Muscle of arm (tissue), 12 donors: ENCODE data around the gene RBM19. TPM values are rescaled to one million over a fixed set of nuclear protein-coding genes. Genes with fewer than 3 reads are reported as not detected.
"Not testable (repeated sequence)": the region's sequence is repeated elsewhere in the genome, so short reads cannot be mapped to it uniquely, and the experiment has no call there.

Experiments used
- DNase-seq: peaks from one replicate; pipeline ENCODE4 v3.0.0-alpha.2; 2013
- polyA plus RNA-seq, 12 donors: library from polyadenylated mRNA; unstranded; fragments of 120-200 nt; gene quantifications; one replicate each; pipeline ENCODE4 v1.2.1, GENCODE V29; 2013; ENCODE audit not compliant: insufficient read length in 12 of 12

The RBM19 gene
- polyA plus RNA-seq, 12 donors, result 12.2 to 23.3 (median 15.3) TPM; not detected in 1

GRCh38 chr12:113906411-113907200 is 59.5 kb downstream of the RBM19 start:
- no peak for DNase-seq

GRCh38 chr12:113905829-113906228 is 60.3 kb downstream of the RBM19 start:
- DNase-seq, result no peak

GRCh38 chr12:113903381-113903863 is 62.7 kb downstream of the RBM19 start:
- no peak for DNase-seq

- DNase-seq, result not testable (repeated sequence)
These were observed 64.8 kb downstream of the RBM19 start for GRCh38 chr12:113901319-113901718.

GRCh38 chr12:113900716-113901115 is 65.4 kb downstream of the RBM19 start:
- no peak for DNase-seq

DNA sequence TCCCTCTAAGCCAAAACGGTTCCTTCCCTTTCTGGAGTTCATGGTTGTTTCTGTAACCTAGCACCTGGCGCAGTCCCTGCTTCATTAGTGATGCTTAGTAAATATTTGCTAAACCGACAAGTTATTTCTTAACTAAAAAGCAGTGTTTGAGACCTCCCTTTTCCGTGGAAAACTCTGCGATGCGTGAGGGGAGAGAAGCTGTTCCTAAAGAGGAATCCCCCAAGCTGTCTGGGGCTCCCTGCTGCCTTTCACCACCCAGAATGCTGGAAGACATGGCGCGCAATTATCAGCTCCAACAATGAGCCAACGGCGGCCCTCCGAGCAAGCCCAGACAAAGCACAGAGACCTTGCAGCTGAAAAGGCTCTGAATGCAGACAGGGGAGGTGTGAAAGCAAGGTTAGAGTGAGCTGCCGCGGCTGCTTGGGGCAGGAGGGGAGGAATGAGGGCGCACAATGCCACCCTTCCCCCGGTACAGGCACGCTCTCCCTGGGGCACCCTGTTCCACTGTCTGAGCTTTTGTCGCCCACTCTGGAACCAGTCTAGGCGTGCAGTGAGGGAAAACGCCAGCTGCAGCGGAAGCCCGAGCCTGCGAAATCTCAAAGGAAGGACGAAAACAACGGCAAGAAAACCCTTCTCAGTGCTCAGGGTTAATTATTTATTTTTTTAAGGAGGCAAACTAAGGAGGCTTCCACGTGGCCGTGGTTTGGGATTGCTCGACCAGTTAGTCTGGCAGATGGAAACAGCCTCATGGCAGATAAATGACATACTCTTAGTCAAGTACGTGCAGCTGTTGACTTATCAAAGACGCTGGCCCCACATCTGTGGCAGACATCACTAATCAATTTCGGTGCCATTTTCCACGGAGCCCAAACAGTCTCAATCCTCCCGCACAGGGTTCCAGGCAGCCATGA is 66.3 kb downstream of the RBM19 start:
- no peak for DNase-seq

GRCh38 chr12:113899042-113899560 is 67.0 kb downstream of the RBM19 start:
- no peak for DNase-seq

- DNase-seq, result no peak
These were observed 67.7 kb downstream of the RBM19 start for GRCh38 chr12:113898466-113898865.

GRCh38 chr12:113897406-113897805 is 68.7 kb downstream of the RBM19 start:
- no peak for DNase-seq

- DNase-seq, result no peak
These were observed 69.3 kb downstream of the RBM19 start for GRCh38 chr12:113896841-113897240.

DNA sequence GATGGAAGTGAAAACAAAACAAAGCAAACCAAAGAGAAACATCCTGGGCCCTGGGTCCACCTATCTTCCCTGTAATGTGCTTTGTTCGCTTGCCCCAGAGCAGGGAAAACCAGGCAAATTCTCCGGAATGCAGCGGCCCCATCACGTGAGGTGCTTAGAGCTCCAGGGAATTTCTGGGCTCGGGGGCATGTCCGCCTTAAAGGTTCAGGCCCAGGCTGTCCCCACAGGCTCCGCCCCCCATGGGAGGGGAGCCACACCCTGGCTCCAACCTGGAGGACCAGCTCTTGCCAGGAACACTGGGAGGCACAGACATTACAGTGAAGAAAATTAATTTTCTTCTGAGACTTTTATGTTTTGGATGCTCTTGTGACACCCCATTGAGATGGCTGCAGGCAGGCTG is 69.9 kb downstream of the RBM19 start:
- DNase-seq, result no peak

GRCh38 chr12:113895176-113895575 is 70.9 kb downstream of the RBM19 start:
- no peak for DNase-seq

GRCh38 chr12:113894697-113895096 is 71.4 kb downstream of the RBM19 start:
- DNase-seq, result no peak

DNA sequence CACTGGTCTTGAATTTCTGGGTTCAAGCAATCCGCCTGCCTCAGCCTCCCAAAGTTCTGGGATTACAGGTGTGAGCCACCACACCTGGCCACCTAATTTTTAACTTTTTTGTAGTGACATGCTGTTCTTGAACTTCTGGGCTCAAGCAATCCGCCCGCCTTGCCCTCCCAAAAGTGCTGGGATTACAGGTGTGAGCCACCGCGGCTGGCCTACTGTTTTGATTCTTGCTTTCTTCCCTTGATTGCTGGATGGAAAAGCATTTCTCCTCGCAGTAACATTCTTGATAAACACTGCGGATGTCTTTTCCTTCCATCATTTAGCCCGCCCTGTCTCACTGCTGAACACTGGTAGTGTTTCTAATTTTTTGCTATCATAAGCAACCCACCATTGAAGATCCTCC is 72.9 kb downstream of the RBM19 start:
- DNase-seq, result no peak

- DNase-seq, result no peak
These were observed 73.6 kb downstream of the RBM19 start for GRCh38 chr12:113892556-113892955.

DNA sequence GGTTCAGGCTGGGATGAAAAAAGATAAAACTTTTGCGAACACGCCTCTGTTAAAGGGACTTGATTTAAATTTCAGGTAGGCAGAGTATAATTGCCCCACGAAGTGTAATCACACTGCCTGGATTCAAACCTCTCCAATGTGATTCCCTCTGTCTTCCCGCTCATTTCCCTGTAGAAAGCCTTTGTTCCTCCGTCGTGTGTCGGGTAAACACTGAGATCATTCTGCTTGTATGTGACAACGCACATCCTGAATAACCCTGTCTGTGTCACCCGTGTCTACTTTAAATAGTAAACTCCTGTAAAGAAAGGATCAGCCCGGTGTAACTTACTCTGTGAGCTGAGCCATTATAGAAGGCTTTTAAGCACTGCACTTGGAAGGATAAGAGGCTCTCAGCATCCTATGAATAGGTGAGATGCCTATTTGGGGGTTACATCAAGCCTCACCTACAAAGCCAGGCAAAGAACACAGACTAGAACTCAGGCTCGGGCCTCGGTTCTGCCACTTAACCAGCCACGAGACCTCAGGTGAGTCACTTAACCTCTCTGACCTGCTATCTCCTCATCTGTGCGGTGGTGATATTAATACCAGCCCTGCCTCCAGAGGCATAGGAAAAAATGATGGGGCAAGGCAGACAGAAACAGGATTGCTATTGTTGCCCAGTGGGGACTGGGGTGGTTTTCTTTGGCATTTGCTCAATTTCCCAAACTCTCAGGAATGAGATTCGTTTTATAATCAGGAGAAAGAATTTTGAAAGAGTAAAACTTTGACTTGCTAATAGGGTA is 74.2 kb downstream of the RBM19 start:
- DNase-seq, result no peak

GRCh38 chr12:113891167-113891692 is 74.9 kb downstream of the RBM19 start:
- no peak for DNase-seq

DNA sequence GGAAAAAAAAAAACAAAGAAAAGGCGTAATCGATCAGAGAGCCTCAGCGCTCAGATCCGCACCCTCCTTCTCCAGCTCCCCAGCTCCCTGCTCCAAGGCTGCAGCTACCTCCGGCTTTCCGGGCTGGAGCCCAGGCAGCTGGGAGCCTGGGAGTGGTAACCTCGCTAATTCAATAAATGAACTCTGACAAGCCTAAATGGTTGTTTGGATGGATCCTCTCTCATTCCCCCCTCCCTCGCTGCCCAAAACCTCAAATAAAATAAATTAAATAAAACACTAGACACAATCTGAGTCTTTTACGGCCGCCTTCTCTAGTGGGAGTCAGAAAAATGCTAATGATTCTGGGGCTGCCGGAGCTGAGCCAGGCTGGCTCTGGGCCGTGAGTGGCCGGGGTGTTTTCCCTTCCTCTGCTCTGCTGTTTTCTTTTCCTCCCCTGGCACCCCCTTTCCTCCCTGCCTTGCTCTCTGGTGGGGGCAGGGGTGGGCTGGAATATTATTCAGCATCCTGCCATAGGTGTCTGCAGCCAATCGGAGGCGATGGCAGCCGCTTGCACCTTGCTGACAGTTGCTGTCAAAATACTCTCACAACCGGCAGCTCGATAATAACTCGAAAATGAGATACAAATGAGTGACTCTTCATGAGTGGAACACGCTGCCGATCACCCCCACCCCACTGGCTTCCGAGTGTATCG is 76.1 kb downstream of the RBM19 start:
- no peak for DNase-seq

- no peak for DNase-seq
These were observed 77.0 kb downstream of the RBM19 start for GRCh38 chr12:113889076-113889475.

DNA sequence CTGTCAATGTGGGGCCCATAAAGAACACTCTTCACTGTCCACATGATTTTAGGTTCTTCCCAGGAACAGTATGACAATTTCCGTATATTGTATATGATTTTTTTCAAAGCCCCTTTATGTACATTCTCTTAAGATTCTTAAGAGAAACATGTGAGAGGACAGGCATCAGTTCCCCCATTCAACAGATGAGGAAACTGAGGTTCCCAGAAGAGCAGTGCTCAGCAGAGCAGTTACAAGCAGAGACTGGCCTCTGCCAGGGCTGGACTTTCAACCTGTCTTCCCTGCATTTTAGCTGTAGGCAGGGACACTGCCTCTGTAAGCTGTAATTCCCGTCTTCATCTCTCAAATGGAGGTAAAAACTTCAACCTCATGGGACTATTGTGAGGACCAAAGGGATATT is 77.7 kb downstream of the RBM19 start:
- no peak for DNase-seq

- no peak for DNase-seq
These were observed 78.2 kb downstream of the RBM19 start for GRCh38 chr12:113887906-113888305.
